C4-2B (cell line): ENCODE measurements around the gene PPP1R36.

ENCODE experiments used
- ZFX ChIP-seq: fragments of 450-650 bp; IDR thresholded peaks from 2 replicates; pipeline ENCODE4 v1.6.1; 2017
- TF ChIP-seq, protein P1 (sequence below): fragments of 450-650 bp; conservative IDR thresholded peaks from 2 replicates; pipeline ENCODE4 v1.5.1; 2017; ENCODE audit warnings: mild to moderate bottlenecking

DNA sequence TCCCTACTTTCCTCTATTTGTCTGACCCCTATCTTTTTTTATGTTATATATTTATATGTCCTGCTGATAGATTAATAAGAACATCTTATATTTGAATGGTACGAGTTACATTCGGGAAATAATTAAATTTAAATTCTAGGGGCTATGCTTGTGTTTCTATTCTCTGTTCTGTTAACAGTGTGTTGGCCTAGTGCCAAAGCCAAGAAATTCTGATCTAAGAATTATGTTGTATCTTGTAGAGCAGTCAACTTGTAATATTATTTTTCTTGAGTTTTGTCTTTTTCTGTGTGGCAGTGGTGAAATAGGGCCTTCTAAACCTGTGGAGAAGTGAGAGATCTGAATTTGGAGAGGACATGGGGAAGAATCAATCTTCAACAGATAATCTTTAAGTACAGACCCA is 18.2 kb upstream of the PPP1R36 start:
- TF ChIP-seq, protein P1, sequence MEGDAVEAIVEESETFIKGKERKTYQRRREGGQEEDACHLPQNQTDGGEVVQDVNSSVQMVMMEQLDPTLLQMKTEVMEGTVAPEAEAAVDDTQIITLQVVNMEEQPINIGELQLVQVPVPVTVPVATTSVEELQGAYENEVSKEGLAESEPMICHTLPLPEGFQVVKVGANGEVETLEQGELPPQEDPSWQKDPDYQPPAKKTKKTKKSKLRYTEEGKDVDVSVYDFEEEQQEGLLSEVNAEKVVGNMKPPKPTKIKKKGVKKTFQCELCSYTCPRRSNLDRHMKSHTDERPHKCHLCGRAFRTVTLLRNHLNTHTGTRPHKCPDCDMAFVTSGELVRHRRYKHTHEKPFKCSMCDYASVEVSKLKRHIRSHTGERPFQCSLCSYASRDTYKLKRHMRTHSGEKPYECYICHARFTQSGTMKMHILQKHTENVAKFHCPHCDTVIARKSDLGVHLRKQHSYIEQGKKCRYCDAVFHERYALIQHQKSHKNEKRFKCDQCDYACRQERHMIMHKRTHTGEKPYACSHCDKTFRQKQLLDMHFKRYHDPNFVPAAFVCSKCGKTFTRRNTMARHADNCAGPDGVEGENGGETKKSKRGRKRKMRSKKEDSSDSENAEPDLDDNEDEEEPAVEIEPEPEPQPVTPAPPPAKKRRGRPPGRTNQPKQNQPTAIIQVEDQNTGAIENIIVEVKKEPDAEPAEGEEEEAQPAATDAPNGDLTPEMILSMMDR, result no peak
- TF ChIP-seq ZFX, result no peak
